HPDE6-E6E7 (cell line): Measurements from ENCODE around the gene CDC26.
"Not testable (repeated sequence)": the region's sequence is repeated elsewhere in the genome, so short reads cannot be mapped to it uniquely, and the experiment has no call there.

Source experiments
- DNase-seq: peaks from one replicate; pipeline ENCODE4 v3.0.0; 2011; ENCODE audit warnings: missing footprints; ENCODE audit errors: extremely low spot score

CDC26 gene

DNA sequence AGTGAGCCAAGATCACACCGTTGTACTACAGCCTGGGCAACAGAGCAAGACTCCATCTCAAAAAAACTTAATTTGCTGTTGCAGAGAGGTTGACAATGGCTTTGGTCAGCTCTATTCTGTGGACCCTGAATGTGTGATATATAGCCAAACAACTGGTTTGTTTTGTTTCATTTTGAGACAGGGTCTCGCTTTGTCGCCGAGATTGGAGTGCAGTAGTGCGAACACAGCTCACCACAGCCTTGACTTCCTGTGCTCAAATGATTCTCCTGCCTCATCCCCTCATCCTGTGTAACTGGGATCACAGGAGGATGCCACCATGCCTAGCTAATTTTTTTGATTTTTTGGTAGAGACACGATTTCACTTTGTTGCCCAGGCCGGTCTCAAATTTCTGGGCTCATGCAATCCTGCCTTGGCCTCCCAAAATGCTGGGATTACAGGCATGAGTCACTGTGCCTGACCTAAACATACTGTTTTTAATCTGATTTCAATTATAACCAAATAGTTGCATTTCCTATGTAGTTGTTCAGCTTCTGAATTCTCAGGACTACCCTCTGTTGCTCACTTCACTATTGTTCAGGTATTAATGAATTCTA lies 18.0 kb upstream of the CDC26 start:
- DNase-seq: no peak

GRCh38 chr9:113290052-113290607 lies 14.8 kb upstream of the CDC26 start:
- no peak for DNase-seq

- no peak for DNase-seq
Measured at GRCh38 chr9:113289091-113289490, 13.7 kb upstream of the CDC26 start.

DNA sequence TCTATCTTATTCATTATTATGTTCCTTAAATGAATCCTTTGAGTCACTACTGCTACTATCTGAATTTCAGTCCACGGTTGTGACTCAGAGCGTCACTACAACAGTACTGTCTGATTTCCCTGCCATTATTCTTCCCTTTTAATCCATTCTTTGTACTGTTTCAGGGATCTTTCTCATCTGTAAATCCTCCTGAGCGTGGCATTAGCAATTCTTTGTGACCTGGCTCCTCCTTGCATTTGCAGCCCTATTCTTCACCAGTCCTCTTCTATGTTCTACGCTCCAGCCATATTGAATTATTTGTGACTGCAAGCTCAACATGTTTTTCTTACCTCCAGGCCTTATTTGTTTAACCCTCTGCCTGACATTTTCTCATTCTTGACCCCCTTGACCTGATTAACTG lies 6.0 kb upstream of the CDC26 start:
- no peak for DNase-seq

DNA sequence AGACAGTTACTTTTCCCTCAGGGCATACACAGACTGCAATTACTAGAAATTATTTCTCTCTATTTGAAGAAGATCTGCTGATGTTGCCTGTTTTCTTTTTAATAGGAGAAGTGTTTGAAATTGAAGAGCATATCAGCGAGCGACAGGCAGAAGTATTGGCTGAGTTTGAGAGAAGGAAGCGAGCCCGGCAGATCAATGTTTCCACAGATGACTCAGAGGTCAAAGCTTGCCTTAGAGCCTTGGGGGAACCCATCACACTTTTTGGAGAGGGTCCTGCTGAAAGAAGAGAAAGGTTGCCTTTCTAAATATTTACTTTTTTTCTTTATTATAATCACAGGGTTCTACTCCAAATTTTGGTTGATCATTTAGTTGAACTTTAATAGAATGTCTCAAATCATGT lies 3.5 kb upstream of the CDC26 start:
- no peak for DNase-seq

DNA sequence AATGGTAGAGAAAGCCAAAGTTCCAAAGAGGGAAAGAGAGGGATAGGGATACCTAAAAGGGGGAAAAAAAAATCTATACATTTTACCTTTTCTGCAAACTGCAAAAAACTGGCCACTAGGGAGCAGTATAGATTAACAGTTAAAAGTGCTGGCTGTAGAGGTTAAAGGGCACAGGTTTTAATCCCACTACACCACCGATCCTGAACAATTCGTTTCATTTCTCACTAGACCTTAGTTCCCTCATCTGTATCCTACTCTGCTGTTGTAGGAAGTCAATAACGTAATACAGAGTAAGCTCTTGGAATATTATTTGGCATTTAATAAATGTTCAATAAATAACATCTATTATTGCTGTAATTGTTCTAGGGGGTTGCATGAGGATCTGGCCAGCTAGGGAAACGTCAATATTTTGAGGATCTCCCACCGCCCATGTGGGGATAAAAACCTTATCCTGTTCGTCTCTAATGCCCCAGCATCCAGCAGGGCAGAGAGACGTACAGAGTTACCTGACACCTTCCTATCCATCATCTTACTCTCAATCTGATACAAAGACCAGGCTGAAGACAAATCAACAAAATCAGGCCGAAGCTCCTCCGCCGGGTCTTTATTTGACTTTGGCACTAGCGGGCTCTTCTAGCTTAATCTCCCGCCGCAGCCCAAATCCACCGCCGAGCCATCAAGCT lies 757 bp downstream of the CDC26 start:
- peak; percentile 38 for DNase-seq

- no peak for DNase-seq
Measured at GRCh38 chr9:113269871-113270270, 5.5 kb downstream of the CDC26 start.

DNA sequence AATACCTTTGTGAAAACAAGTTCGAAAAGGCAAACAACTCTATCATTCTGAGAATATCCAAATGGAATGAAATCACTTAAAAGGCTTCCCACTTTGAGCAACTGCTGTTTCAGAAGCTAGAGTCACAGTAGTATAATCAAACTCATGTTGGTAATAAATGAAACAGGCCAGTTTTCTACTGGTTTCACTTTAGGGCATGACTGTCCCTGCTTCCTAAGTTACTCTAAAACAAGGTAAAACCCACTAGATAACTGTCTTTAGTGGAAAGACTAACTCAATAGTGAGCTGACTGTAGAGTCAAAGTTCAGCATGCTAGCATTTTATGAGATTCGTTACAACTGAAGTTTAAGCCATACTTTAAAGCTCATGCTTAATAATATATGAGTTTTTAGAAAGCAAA lies 6.0 kb downstream of the CDC26 start:
- DNase-seq: no peak

GRCh38 chr9:113267911-113268566 lies 7.3 kb downstream of the CDC26 start:
- DNase-seq: no peak

DNA sequence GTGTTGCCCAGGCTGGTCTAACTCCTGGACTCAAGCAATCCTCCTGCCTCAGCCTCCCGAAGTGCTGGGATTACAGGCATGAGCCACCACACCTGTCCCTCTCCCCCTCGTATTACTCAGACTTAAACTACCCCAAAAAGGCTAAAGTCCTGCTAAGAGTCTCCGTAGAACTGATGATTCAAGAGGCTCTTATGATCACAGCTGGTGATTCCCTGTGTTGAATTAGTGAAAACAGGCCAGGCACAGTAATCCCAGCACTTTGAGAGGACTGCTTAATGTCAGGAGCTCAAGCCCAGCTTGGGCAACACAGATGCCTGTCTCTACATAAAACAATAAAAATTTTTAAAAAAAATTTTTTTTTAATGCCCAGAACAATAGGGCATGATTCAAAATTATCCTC lies 9.2 kb downstream of the CDC26 start:
- DNase-seq: no peak

GRCh38 chr9:113261917-113262671 lies 13.3 kb downstream of the CDC26 start:
- DNase-seq: no peak

DNA sequence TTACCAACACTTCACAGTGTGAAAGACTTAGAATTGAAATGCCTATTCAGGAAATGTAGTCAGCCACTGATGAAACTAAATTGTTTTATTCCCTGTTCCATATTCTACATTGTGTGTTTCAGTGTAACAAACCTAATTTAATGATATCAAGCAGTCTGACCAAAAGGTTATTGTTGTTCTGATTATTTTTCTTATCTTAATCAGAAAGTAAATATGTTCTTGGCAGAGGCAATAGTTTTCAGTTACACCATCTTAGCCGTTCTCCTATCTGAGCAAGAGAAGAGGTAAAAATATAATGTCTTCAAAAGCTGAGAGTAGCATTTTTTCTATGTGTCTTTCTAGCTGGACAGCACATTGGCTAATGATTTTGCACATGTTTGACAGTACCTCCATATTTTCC lies 17.1 kb downstream of the CDC26 start:
- DNase-seq: no peak

DNA sequence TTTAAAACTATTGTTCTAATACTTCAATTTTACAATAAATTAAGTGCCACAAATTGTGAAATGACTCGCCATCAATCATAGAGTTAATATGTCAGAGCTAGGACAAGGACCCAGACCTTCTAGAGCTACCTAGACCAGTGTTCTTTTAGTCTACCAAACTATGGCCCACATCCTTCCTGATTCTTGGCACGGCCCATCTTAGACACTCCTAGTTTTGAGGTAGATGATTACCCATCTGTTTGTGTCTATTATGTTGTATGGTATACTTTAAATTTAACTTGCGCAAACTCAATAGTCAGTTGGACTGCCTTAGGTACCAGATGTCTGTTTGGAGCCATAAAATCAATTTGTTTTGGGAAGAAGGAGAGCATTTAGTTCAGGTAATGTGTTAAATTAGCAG lies 17.5 kb downstream of the CDC26 start:
- DNase-seq: no peak

- DNase-seq: no peak
Measured at GRCh38 chr9:113255438-113255837, 19.9 kb downstream of the CDC26 start.

DNA sequence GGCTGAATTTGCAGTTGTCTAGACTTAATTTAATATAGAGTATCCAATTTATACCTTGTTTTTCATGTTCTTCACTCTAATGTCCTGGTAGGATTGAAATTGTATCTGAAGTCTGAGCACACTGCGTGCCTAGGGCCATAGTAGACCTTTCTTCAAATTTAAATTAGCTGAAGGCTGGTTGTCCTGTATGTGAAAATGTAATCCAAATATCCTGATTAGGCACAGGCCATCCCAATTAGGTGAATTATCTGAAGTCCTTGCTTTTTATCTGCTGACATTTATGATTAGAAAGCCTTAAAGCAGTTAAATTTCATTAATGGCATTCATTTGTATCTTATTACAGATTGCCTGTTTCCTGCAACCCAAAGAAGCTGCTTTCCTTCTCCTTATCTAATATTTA lies 20.4 kb downstream of the CDC26 start:
- DNase-seq: no peak

DNA sequence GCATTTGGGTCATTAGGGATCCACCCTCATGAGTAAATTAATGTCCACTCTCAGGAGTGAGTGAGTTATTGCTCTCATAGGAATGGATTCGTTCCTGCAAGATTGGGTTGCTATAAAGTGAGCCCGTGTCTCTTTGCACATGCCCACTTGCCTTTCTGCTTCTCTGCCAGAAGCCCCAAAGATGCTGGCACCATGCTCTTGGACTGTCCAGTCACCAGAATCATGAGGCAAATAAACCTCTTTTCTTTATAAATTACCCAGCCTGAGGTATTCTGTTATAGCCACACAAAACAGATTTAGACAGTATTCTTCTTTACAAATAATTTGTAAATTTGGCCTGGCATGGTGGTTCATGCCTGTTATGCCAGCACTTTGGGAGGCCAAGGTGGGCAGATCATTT lies 24.6 kb downstream of the CDC26 start:
- no peak for DNase-seq

DNA sequence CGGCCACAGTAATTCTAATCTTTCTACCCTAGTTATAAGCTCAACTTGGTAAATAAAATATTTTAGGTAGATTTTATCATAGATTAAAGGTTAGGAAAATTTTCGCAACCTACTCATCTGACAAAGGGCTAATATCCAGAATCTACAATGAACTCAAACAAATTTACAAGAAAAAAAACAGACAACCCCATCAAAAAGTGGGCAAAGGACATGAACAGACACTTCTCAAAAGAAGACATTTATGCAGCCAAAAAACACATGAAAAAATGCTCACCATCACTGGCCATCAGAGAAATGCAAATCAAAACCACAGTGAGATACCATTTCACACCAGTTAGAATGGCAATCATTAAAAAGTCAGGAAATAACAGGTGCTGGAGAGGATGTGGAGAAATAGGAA lies 25.7 kb downstream of the CDC26 start:
- not testable (repeated sequence) for DNase-seq

DNA sequence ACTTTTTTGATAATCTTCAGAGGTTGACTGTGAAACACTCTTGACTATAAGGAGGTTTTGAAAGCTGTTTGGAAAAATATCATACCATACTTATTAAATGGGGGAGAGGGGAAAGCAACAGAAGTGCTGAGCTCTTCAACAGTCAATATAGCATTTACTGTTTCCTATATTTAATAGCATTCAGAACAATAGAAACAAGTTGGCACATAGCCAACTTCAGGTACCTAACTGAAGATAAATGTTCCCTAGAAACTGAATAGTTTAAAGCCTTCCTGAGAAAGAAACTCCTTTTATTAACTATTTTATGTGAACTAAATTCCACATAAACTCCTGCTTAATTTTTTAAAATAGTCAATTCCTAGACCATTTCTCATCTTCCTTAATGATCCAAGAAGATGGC lies 27.7 kb downstream of the CDC26 start:
- DNase-seq: no peak

DNA sequence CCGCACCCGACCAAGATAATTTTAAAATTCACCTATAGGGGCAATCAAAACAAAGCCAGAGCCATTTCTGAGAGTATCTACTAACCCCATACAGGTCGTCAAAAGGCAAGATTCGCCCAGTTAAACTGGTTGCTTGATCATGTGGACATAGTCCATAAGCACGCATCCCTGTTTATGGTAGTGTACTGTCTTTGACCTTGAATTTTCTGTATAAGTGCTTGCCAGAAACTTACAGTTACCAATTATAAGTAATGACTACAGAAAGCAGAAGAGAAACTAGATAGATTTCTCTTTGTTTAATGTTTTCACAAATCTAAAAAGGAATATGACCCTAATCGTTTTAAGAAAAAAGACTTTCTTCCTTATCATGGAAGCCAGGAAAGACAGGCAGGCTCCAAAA lies 28.4 kb downstream of the CDC26 start:
- DNase-seq: no peak

DNA sequence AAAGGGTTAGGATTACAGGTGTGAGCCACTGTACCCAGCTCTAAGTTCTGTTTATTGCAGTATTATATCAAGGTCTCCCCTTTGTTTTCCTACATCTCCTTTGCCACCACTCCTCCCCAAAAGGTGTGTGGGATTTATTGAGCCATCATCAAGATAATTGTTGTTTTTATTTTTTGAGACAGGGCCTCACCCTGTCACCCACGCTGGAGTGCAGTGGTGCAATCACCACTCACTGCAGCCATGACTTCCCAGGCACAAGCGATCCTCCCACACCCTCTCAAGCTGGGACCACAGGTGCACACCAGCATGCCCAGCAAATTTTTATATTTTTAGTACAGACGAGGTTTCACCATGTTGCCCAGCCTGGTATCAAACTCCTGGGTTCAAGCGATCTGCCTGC lies 29.5 kb downstream of the CDC26 start:
- no peak for DNase-seq

DNA sequence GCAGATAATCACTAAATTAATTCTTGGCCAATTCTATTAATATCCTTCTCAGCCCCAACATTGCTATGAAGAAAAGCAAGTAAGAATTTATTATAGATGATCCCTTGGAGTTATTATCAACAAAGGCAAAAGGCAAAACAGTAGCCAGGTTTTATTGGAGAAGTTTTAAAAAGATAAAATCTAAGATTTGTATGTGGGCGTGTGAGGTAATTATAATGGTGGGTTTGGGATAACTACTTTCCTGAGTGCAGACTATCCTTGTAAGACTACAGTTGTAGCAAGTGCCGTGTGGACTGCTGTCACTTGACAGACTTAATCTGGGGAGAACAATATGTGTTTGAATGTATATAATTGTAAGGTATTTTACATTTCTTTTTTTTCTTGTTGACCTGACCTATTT lies 30.8 kb downstream of the CDC26 start:
- no peak for DNase-seq

DNA sequence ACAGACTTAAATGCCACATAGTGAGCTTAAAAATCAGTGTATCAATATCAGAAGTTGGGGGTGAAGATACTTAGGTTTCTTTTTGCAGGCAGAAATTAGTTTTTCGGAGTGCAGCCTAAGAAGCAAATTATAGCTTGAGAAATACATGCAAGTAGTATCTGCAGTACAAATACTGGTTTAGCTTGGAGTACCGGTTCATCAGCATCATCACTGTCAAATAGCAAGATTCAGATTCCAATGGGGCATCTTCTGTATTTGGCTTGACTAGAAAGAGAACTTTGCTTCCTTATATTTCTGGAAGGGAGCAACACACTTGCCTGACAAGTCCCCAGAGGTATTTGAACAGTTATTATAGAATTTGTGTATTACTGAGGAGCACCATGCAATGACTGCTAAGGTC lies 34.2 kb downstream of the CDC26 start:
- DNase-seq: no peak
